GM19099 (cell line): ENCODE measurements around the gene MAGOHB.

Source experiments
- POLR2A ChIP-seq: IDR thresholded peaks from 3 replicates; pipeline ENCODE4 v1.6.1; 2011; ENCODE audit warnings: low read depth; ENCODE audit not compliant: insufficient read length; ENCODE audit errors: extremely low read depth

Gene MAGOHB

DNA sequence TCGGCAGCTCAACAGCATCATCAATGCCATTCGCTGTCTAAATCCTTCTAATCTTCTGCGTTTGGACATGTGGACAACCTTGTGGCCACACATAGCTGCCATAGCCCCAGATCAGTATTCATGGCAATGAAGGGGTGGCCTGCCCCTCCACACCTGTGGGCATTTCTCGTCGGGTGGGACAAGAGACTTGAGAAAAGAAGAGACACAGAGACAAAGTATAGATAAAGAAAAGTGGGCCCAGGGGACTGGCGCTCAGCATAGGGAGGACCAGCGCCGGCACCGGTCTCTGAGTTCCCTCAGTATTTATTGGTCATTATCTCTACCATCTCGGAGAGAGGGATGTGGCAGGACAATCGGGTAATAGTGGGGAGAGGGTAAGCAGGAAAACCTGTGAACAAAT is 42.3 kb downstream of the MAGOHB start:
- no peak for TF ChIP-seq POLR2A

DNA sequence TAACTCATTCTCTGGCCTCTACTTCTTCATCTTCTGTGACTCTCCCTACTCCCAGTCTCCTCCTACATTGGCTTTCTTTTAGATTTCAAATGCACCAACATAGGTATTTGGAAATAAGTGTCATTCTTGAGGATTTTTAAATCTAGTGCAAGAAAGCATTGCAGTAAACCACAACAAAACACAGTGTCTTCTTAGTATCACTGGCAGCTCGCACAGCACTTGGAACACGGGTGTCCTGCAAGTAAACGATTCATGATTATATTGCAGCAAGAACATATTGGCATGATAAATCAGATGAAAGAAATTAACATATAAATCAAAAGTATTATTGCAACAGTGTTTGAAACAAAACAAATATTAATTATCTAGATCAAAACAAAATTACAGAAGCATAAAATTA is 45.6 kb downstream of the MAGOHB start:
- TF ChIP-seq POLR2A: no peak

GRCh38 chr12:10563966-10564365 is 49.4 kb downstream of the MAGOHB start:
- no peak for TF ChIP-seq POLR2A

DNA sequence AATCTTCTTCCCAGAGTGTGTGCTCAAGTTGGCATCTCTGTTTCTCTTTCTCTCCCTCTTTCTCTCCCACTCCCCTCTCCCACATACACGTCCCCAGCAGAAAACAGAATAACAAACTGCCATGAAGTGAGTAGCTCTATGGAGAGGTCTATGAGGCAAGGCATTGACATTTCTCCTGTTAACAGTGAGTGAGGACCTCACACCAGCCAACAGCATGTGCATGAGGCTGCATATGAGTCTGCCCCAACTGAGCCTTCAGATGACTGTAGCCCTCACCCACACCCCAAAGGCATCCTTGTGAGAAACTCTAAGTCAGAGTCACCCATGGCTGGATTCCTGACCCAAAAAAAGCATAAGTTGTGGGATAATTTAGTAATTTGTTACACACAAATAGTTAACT is 50.4 kb downstream of the MAGOHB start:
- no peak for TF ChIP-seq POLR2A

GRCh38 chr12:10562306-10562933 is 51.0 kb downstream of the MAGOHB start:
- no peak for TF ChIP-seq POLR2A

DNA sequence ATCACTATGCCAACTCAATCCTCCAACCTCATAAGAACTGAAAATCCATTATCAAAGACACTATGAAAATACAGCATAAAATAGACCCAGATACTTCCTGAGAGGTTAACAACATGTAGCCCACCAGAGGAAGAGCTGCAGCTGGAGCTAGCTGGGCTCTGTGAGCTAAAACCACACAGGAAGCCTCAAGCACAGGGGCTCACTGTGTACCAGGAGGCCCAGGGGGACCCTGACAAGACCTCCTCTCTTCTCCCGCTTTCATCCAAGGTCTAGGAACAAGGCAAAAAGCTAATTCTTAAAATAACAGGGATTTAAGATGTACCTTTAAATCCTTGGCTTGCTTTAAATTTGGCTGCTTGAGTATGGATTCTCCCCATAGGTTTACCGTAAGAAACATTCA is 54.2 kb downstream of the MAGOHB start:
- no peak for TF ChIP-seq POLR2A

- TF ChIP-seq POLR2A: no peak
Observed at GRCh38 chr12:10558789-10559188, 54.6 kb downstream of the MAGOHB start.

DNA sequence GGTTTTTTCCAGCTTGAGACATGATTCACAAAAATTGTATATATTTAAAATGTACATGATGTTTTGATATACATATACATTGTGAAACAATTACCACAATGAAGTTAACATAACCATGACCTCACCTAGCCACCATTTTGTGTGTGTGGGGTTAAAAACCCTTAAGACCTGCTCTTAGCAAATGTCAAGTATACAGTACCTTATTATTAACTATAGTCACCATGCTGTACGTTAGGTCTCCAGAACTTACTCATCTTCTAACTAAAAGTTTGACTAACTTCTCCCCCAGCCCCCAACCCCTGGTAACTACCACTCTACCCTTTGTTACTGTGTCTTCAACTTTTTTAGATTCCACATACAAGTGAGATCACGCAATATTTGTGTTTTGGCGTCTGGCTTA is 55.1 kb downstream of the MAGOHB start:
- no peak for TF ChIP-seq POLR2A

DNA sequence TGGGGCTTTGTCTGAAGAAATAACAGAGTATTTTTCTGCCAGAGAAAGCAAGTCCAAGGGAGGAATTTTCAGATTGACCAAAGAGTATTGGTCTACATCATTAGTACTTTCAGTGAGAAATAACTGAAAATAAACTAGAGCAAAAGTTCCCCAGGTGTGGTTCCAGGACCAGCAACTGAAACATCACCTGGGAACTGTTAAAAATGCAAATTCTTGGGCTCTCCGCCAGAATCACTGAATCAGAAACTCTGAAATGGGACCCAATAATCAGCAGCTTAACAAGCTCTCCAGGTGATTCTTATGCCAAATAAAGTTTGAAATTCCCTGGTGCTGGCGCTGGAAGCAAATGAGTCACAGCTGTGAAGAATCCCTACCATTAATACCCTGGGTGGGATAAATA is 55.6 kb downstream of the MAGOHB start:
- TF ChIP-seq POLR2A: no peak

DNA sequence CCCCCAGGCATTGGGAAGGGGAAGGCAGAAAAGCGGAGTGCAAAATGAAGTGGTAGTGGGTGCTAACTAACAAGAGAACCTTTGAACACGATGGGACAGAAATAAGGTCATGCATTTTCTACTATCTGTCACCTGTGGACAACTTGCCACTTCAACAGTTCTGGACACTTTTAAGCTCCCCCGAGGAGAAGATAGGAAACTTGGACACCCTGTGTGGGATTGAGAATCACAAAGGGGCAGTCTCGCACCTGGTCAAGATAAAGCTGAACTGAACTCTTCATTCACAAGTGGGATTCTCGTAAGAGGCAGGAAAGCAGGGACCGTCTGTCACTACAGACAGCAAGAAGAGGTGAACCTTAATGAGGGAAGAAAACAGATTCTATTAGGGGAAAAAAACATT is 56.1 kb downstream of the MAGOHB start:
- TF ChIP-seq POLR2A: no peak

DNA sequence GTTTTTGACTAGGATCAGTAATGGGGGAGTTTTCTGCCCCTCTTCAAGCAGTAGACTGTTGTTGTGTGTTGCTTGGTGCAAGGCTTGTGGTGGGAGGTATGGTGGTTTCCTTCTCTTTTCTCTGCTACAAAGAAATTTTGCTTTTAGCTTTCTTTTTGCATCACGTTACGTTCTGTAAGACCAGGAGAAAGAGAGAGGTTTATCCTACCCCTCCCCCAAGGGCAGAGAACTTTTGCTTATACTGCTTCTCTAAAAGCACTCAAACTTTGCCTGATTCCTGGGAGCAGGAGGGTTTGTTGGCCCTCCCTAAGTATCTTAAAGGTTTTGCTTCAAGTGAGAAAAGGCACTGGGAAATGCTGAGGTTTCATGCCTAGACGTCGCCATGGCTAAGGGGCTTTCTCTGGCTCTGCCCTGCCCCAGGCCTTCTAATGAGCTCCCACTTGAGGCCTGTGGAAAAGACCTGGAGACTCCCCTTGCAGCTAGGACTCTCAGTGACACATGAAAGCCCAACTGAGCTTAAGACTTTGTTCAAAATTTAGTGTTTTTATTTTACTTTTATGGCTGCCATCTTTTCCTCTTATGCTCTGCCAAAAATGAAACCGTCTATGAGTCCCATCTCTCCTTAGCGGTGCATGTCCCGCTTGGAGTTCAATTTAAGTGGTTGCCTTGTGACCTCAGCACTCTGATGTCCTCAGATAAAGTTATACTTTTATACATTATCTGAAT is 58.5 kb downstream of the MAGOHB start:
- TF ChIP-seq POLR2A: no peak

DNA sequence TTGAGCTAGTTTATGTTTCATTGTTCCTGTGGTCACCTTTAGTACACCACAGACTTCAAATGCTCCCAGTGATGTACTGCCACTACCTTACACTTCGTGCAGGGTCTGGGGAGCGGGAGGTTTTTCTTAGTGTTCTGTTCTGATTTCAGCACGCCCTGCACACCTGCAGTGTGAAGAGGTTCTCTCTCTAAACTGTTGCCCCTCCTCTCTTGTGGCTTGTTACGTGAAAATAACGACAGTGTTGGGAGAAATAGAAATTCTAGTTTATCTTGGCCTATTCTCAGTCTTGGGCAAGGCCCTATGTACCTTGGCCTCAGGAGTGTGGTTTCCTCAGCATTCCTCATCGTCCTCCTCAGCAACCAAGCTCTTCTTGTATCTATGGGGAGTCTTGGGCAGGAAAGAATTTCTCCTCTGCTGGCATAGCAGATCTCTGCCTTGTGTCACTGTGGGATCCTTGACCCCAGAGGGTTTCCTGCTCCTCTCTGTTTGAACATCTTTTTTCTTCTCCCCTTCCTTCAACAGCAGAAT is 59.1 kb downstream of the MAGOHB start:
- no peak for TF ChIP-seq POLR2A
